ENCODE data around the gene TULP4. TPM values are rescaled to one million over a fixed set of nuclear protein-coding genes. Genes with fewer than 3 reads are reported as not detected.
"Not testable (repeated sequence)": the region's sequence is repeated elsewhere in the genome, so short reads cannot be mapped to it uniquely, and the experiment has no call there.

The TULP4 gene
- total RNA-seq, 4 donors from 2014 or later = 129 to 170 (median 156) TPM

- 74% methylated on average over 6 of the region's 6 CpGs for WGBS
- no peaks in the 10 kb centered on the region for H3K27me3 ChIP-seq
- intact Hi-C loops (cut with DNase I) = no loop called here
- no peak for TF ChIP-seq POLR2A (IDR thresholded peaks at IDR 0.05; ENCODE audit: low read depth)
- TF ChIP-seq, protein P1, sequence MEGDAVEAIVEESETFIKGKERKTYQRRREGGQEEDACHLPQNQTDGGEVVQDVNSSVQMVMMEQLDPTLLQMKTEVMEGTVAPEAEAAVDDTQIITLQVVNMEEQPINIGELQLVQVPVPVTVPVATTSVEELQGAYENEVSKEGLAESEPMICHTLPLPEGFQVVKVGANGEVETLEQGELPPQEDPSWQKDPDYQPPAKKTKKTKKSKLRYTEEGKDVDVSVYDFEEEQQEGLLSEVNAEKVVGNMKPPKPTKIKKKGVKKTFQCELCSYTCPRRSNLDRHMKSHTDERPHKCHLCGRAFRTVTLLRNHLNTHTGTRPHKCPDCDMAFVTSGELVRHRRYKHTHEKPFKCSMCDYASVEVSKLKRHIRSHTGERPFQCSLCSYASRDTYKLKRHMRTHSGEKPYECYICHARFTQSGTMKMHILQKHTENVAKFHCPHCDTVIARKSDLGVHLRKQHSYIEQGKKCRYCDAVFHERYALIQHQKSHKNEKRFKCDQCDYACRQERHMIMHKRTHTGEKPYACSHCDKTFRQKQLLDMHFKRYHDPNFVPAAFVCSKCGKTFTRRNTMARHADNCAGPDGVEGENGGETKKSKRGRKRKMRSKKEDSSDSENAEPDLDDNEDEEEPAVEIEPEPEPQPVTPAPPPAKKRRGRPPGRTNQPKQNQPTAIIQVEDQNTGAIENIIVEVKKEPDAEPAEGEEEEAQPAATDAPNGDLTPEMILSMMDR (IDR thresholded peaks at IDR 0.05) = no peak
- no peak for TF ChIP-seq EP300 (IDR thresholded peaks at IDR 0.05)
- TF ChIP-seq POLR2AphosphoS5 (IDR thresholded peaks at IDR 0.05) = no peak
- H3K4me3 ChIP-seq = no peak overlapping the region
- peaks cover 0 to 40% (median 7%) of the 10 kb centered on the region in 4 donors for H3K36me3 ChIP-seq
- H3K27ac ChIP-seq (replicated peaks in 1 of 4) = no peak overlapping the region
- DNase-seq (ENCODE audit: extremely low spot score) = no peak
- H3K9me3 ChIP-seq = no peaks in the 10 kb centered on the region
- H3K4me1 ChIP-seq = no peaks in the 10 kb centered on the region
These were observed 155.7 kb downstream of the TULP4 start for GRCh38 chr6:158467923-158468322.

GRCh38 chr6:158468666-158469065 is 156.4 kb downstream of the TULP4 start:
- TF ChIP-seq POLR2A (IDR thresholded peaks at IDR 0.05; ENCODE audit: low read depth) = no peak
- TF ChIP-seq EP300 (IDR thresholded peaks at IDR 0.05) = no peak
- no peak for TF ChIP-seq POLR2AphosphoS5 (IDR thresholded peaks at IDR 0.05)
- TF ChIP-seq, protein P1 (IDR thresholded peaks at IDR 0.05) = no peak
- Histone ChIP-seq H3K36me3 (peaks cover 0 to 35% (median 4%) of the 10 kb centered on the region in 4 donors), H3K4me1 (no peaks in the 10 kb centered on the region), H3K9me3 (no peaks in the 10 kb centered on the region), H3K27ac (replicated peaks in 1 of 4) (no peak overlapping the region), H3K4me3 (no peak overlapping the region), H3K27me3 (no peaks in the 10 kb centered on the region)
- no peak for DNase-seq (ENCODE audit: extremely low spot score)
- intact Hi-C loops (cut with DNase I) = no loop called here
- 94% methylated on average over 6 of the region's 6 CpGs for WGBS

DNA sequence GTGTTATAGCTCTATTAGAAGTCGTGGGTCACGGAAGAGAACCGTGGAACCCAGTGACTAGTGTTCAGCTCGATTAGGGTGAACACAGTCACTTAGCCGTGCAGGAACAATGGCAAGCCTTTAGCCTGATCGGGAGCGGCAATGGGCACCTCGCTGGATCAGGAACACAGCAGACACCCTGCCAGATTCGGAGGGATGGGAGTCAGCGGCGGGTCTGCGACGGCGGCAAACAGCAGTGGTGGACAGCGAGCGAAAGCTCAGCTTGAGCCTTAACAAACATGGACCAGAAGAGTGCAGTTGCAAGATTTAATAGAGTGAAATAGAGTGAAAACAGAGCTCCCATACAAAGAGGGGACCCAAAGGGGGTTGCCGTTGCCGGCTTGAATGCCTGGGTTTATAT is 157.8 kb downstream of the TULP4 start:
- DNase-seq (ENCODE audit: extremely low spot score); H3K4me1 ChIP-seq; H3K27ac ChIP-seq (replicated peaks in 1 of 4); H3K27me3 ChIP-seq; H3K9me3 ChIP-seq; H3K4me3 ChIP-seq; intact Hi-C loops (cut with DNase I): not testable (repeated sequence)
- H3K36me3 ChIP-seq = peaks cover 0 to 30% (median 0%) of the 10 kb centered on the region in 4 donors
- 97% methylated on average over 18 of the region's 18 CpGs for WGBS

DNA sequence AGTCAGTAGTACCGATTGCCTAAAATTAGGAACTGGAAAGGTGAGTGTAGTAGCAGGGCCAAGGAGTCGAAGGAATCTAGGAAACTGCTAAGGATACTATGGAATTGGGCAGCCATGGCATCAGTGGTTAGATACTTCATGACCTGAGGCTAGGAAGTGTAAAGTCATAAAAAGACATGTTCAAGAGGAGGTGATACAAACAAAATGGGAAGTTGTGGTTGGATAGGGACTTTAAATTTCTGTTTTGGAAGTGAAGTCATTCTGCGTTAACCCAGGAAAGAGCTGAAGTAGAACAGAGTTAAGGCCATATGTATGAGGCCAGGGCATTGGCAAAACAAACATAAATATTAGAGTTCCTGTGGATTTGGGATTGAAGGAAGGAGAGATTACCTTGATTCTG is 159.1 kb downstream of the TULP4 start:
- Histone ChIP-seq H3K9me3 (no peaks in the 10 kb centered on the region), H3K4me3 (no peak overlapping the region), H3K27ac (replicated peaks in 1 of 4) (no peak overlapping the region), H3K27me3 (no peaks in the 10 kb centered on the region), H3K36me3 (peaks cover 0 to 28% (median under 1%) of the 10 kb centered on the region in 4 donors), H3K4me1 (no peaks in the 10 kb centered on the region)
- intact Hi-C loops (cut with DNase I) = no loop called here
- WGBS = 98% methylated on average over 3 of the region's 3 CpGs
- DNase-seq (ENCODE audit: extremely low spot score) = no peak
- TF ChIP-seq, protein P1 (IDR thresholded peaks at IDR 0.05) = no peak
- TF ChIP-seq POLR2AphosphoS5 (IDR thresholded peaks at IDR 0.05) = no peak
- TF ChIP-seq EP300 (IDR thresholded peaks at IDR 0.05) = no peak
- no peak for TF ChIP-seq POLR2A (IDR thresholded peaks at IDR 0.05; ENCODE audit: low read depth)

DNA sequence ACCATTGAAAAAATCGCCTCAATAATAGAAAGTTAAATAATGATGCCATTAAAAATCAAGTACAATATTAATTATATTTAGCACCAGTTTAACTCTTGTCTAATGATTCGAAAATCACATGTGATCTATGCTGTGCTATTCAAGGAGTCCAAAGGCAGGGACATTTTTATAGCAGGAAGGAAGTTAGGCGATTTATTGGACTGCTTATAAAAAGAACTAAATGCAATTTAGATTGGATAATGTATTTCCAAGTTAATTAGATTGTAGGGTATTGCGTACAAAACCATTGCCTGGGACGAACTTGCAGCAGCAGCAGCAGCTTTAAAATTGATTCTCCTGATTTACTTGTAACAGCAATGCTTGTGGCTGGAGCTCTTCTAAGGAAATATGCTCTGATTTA is 160.2 kb downstream of the TULP4 start:
- Histone ChIP-seq H3K9me3 (no peaks in the 10 kb centered on the region), H3K27ac (replicated peaks in 1 of 4) (no peak overlapping the region), H3K36me3 (peaks cover 0 to 29% (median 4%) of the 10 kb centered on the region in 4 donors), H3K27me3 (no peaks in the 10 kb centered on the region), H3K4me3 (no peak overlapping the region), H3K4me1 (no peaks in the 10 kb centered on the region)
- 71% methylated on average over 5 of the region's 5 CpGs for WGBS
- no peak for DNase-seq (ENCODE audit: extremely low spot score)
- intact Hi-C loops (cut with DNase I) = no loop called here
- TF ChIP-seq, protein P1 (IDR thresholded peaks at IDR 0.05) = no peak
- TF ChIP-seq POLR2AphosphoS5 (IDR thresholded peaks at IDR 0.05) (no peak), EP300 (IDR thresholded peaks at IDR 0.05) (no peak), POLR2A (IDR thresholded peaks at IDR 0.05; ENCODE audit: low read depth) (no peak)
